ENCODE data around the gene KCNE1.

The KCNE1 gene

GRCh38 chr21:34534522-34534921 lies 22.5 kb upstream of the KCNE1 start:
- DNase-seq, result no peak

GRCh38 chr21:34533938-34534337 lies 21.9 kb upstream of the KCNE1 start:
- DNase-seq, result no peak

GRCh38 chr21:34531399-34531798 lies 19.4 kb upstream of the KCNE1 start:
- DNase-seq, result no peak

GRCh38 chr21:34530261-34530660 lies 18.3 kb upstream of the KCNE1 start:
- no peak for DNase-seq

- DNase-seq, result no peak
Observed at GRCh38 chr21:34528131-34528561, 16.1 kb upstream of the KCNE1 start.

- no peak for DNase-seq
Observed at GRCh38 chr21:34526618-34527290, 14.7 kb upstream of the KCNE1 start.

GRCh38 chr21:34526241-34526617 lies 14.2 kb upstream of the KCNE1 start:
- no peak for DNase-seq

GRCh38 chr21:34524646-34525601 lies 12.9 kb upstream of the KCNE1 start:
- no peak for DNase-seq

GRCh38 chr21:34523019-34523555 lies 11.1 kb upstream of the KCNE1 start:
- no peak for DNase-seq

GRCh38 chr21:34522284-34522683 lies 10.3 kb upstream of the KCNE1 start:
- peak; percentile 7 for DNase-seq

GRCh38 chr21:34521561-34521960 lies 9.6 kb upstream of the KCNE1 start:
- DNase-seq, result no peak

GRCh38 chr21:34520764-34521508 lies 8.9 kb upstream of the KCNE1 start:
- DNase-seq, result no peak

GRCh38 chr21:34520281-34520680 lies 8.3 kb upstream of the KCNE1 start:
- DNase-seq, result no peak

- DNase-seq, result no peak
Observed at GRCh38 chr21:34519694-34520093, 7.7 kb upstream of the KCNE1 start.

- DNase-seq, result no peak
Observed at GRCh38 chr21:34519016-34519415, 7.0 kb upstream of the KCNE1 start.

- no peak for DNase-seq
Observed at GRCh38 chr21:34518301-34518700, 6.3 kb upstream of the KCNE1 start.

- peak; percentile 5 for DNase-seq
Observed at GRCh38 chr21:34517491-34518245, 5.7 kb upstream of the KCNE1 start.

GRCh38 chr21:34517039-34517438 lies 5.0 kb upstream of the KCNE1 start:
- no peak for DNase-seq

- no peak for DNase-seq
Observed at GRCh38 chr21:34514576-34515115, 2.6 kb upstream of the KCNE1 start.

- no peak for DNase-seq
Observed at GRCh38 chr21:34513129-34513675, 1.2 kb upstream of the KCNE1 start.

- DNase-seq, result no peak
Observed at GRCh38 chr21:34511181-34511580, 829 bp downstream of the KCNE1 start.
